Liver (tissue), 9 donors: Measurements from ENCODE around the gene FAM43B. TPM values are rescaled to one million over a fixed set of nuclear protein-coding genes. Genes with fewer than 3 reads are reported as not detected.

Experiments used
- DNase-seq: peaks from one replicate; pipeline ENCODE4 v3.0.0-alpha.2; 2017; ENCODE audit warnings: low spot score
- H3K27ac ChIP-seq, 2 donors: one replicate each; pipeline ENCODE4 v1.7.0; 2013; ENCODE audit warnings: inconsistent platforms in 2 of 2, low read length in 2 of 2, control low read depth in 1 of 2, low read depth in 1 of 2, mild to moderate bottlenecking in 1 of 2
- H3K27me3 ChIP-seq, 4 donors: one replicate each; pipeline versions ENCODE4 v1.6.1 to v1.7.0; 2013; ENCODE audit warnings: low read length in 3 of 4, inconsistent platforms in 1 of 4, mild to moderate bottlenecking in 1 of 4, moderate library complexity in 1 of 4; ENCODE audit not compliant: control insufficient read depth in 4 of 4, insufficient read depth in 4 of 4
- H3K36me3 ChIP-seq, 4 donors: one replicate each; pipeline versions ENCODE4 v1.6.1 to v1.7.0; 2013; ENCODE audit warnings: low read length in 3 of 4, mild to moderate bottlenecking in 3 of 4, low read depth in 1 of 4, moderate library complexity in 1 of 4; ENCODE audit not compliant: control insufficient read depth in 4 of 4, insufficient read depth in 3 of 4
- H3K4me1 ChIP-seq, 4 donors: one replicate each; pipeline versions ENCODE4 v1.6.1 to v1.7.0; 2013; ENCODE audit warnings: low read length in 3 of 4, mild to moderate bottlenecking in 3 of 4, moderate library complexity in 1 of 4; ENCODE audit not compliant: control insufficient read depth in 4 of 4, insufficient read depth in 4 of 4
- H3K4me3 ChIP-seq, 3 donors: one replicate each; pipeline versions ENCODE4 v1.6.1 to v1.7.0; 2013; ENCODE audit warnings: low read length in 3 of 3, control low read depth in 1 of 3, low read depth in 1 of 3, mild to moderate bottlenecking in 1 of 3
- H3K9ac ChIP-seq, 2 donors: one replicate each; pipeline ENCODE4 v1.7.0; 2013; ENCODE audit warnings: low read length in 2 of 2, mild to moderate bottlenecking in 2 of 2, moderate library complexity in 2 of 2, control low read depth in 1 of 2, low read depth in 1 of 2
- H3K9me3 ChIP-seq, 4 donors: one replicate each; pipeline versions ENCODE4 v1.6.1 to v1.7.0; 2013; ENCODE audit warnings: low read length in 3 of 4; ENCODE audit not compliant: control insufficient read depth in 4 of 4
- EGR1 ChIP-seq, 2 donors: IDR thresholded peaks; 2 replicates each; pipeline ENCODE4 v1.6.1; 2016 to 2018; ENCODE audit warnings: antibody characterized with exemption in 2 of 2, low read depth in 2 of 2
- FOXA1 ChIP-seq: IDR thresholded peaks from 2 replicates; pipeline ENCODE4 v1.6.1; 2016; ENCODE audit warnings: antibody characterized with exemption
- FOXA2 ChIP-seq: IDR thresholded peaks from 2 replicates; pipeline ENCODE4 v1.6.1; 2016; ENCODE audit warnings: antibody characterized with exemption
- GABPA ChIP-seq, 2 donors: IDR thresholded peaks in 1 of 2; conservative IDR thresholded peaks in 1 of 2; 2 replicates each; pipeline ENCODE4 v1.6.1; 2016; ENCODE audit warnings: antibody characterized with exemption in 2 of 2, mild to moderate bottlenecking in 1 of 2, moderate library complexity in 1 of 2
- HNF4A ChIP-seq, 2 donors: conservative IDR thresholded peaks; 2 replicates each; pipeline ENCODE4 v1.6.1; 2016; ENCODE audit warnings: antibody characterized with exemption in 2 of 2, mild to moderate bottlenecking in 2 of 2
- HNF4G ChIP-seq: IDR thresholded peaks from 2 replicates; pipeline ENCODE4 v1.6.1; 2016; ENCODE audit warnings: antibody characterized with exemption
- JUND ChIP-seq, 2 donors: IDR thresholded peaks; 2 replicates each; pipeline ENCODE4 v1.6.1; 2016; ENCODE audit warnings: antibody characterized with exemption in 2 of 2
- NR2F2 ChIP-seq: IDR thresholded peaks from 2 replicates; pipeline ENCODE4 v1.6.1; 2016; ENCODE audit warnings: antibody characterized with exemption
- RAD21 ChIP-seq, 2 donors: IDR thresholded peaks; 2 replicates each; pipeline ENCODE4 v1.6.1; 2016; ENCODE audit warnings: antibody characterized with exemption in 2 of 2, mild to moderate bottlenecking in 2 of 2
- REST ChIP-seq: IDR thresholded peaks from 2 replicates; pipeline ENCODE4 v1.6.1; 2016; ENCODE audit warnings: antibody characterized with exemption, mild to moderate bottlenecking
- RXRA ChIP-seq, 2 donors: IDR thresholded peaks; 2 replicates each; pipeline ENCODE4 v1.6.1; 2017 to 2018; ENCODE audit warnings: antibody characterized with exemption in 2 of 2, mild to moderate bottlenecking in 1 of 2
- SP1 ChIP-seq: IDR thresholded peaks from 2 replicates; pipeline ENCODE4 v1.6.1; 2018; ENCODE audit warnings: antibody characterized with exemption, mild to moderate bottlenecking
- TAF1 ChIP-seq: conservative IDR thresholded peaks from 2 replicates; pipeline ENCODE4 v1.6.1; 2016; ENCODE audit warnings: antibody characterized with exemption, mild to moderate bottlenecking
- YY1 ChIP-seq: IDR thresholded peaks from 2 replicates; pipeline ENCODE4 v1.6.1; 2016; ENCODE audit warnings: antibody characterized with exemption, mild to moderate bottlenecking
- ZBTB33 ChIP-seq: IDR thresholded peaks from 2 replicates; pipeline ENCODE4 v1.6.1; 2016; ENCODE audit warnings: antibody characterized with exemption
- WGBS: extraction: QIAGEN DNeasy Blood & Tissue Kit; methylation state at CpG from one replicate; pipeline ENCODE4 v1.1.7; 2013; 5-methylcytosine and 5-hydroxymethylcytosine counted together
- polyA plus RNA-seq, 2 donors: library from polyadenylated mRNA; stranded (reverse) in 1 of 2; unstranded in 1 of 2; fragments of 200-250 nt in 1 of 2; fragments of >200 nt in 1 of 2; fragmentation: Nextera tagmentation in 1 of 2; extraction: Ambion mirVana in 1 of 2; gene quantifications; one replicate each; pipeline versions ENCODE4 v1.2.1 to v1.2.3, GENCODE V29; 2013 to 2015
- total RNA-seq, 2 donors: library from RNA; depleted of rRNA; stranded (reverse); fragments of >200 nt; gene quantifications; one replicate each; pipeline ENCODE4 v1.2.3, GENCODE V29; 2014
- TF ChIP-seq, protein P1 (sequence below): IDR thresholded peaks from 2 replicates; pipeline ENCODE4 v1.6.1; 2016; ENCODE audit warnings: antibody characterized with exemption
- TF ChIP-seq, protein P2 (sequence below): fragments of 150-350 bp; IDR thresholded peaks from 2 replicates; pipeline ENCODE4 v1.5.1; 2017; ENCODE audit warnings: improper control_type of control experiment, low read depth, low read length; ENCODE audit not compliant: missing input control
- TF ChIP-seq, protein P3 (sequence below): IDR thresholded peaks from 2 replicates; pipeline ENCODE4 v1.6.1; 2016; ENCODE audit warnings: antibody characterized with exemption
- donor health status: healthy.
- donor health status: healthy.
- donor health status: healthy.
- donor health status: healthy.
- donor health status: healthy.

Gene FAM43B
- total and polyA plus RNA-seq, 4 donors = 0.06 to 0.09 (median 0.07) TPM

DNA sequence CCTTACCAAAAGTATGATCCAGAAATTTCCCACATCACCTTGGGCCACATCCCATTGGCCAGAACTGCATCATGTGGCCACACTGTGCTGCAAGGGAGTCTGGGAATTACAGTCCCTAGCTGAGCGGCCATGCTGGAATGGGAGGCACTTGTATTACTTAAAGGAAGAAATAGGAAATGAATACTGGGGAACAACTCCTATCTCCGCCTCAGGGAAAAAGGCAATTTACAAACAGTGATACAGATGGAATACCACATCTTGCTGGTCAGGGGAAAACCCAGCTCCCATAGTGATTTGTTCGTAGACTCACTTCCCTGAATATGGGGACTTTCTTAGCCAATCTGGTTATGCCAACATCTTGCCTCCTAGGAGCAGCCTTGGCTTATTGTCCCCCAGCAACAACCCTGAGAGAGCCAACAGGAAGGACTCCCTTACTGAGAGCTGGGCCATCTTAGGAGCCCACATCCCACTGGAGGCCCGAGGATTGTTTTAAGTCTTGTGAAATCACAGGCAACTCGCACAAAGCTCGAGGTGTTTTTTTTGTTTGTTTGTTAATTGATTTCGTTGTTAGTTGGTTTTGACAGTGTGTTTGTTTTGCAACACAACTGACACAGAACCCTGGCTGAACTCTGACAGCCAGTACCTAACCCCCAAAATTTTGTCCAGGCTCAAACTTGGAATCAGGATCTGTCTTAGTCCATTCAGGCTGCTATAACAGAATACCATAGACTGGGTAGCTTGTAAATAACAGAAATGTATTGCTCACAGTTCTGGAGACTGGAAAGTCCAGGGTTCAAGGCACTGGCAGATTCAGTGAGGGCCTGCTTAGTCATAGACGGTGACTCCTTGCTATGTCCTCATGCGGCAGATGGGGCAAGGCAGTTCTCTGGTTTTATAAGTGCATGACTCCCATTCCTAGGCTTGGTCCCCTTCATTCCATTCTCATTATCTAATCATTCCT, 51.4 kb downstream of the FAM43B start:
- no peak for DNase-seq
- Histone ChIP-seq H3K27me3 (no peaks in the 10 kb centered on the region), H3K4me1 (peaks cover 14 to 46% (median 27%) of the 10 kb centered on the region in 4 donors), H3K9ac (no peak overlapping the region), H3K36me3 (peaks cover 0 to 1% (median under 1%) of the 10 kb centered on the region in 4 donors), H3K27ac (peak overlapping the region; percentile 56 to 92), H3K9me3 (no peaks in the 10 kb centered on the region), H3K4me3 (no peak overlapping the region)
- TF ChIP-seq SP1 (peak; percentile 70), NR2F2 (no peak), HNF4A (conservative IDR thresholded peaks at IDR 0.05) (peak; percentile 68 to 69), HNF4G (peak; percentile 33), REST (no peak), RXRA (IDR thresholded peaks at IDR 0.05) (peak; percentile 81 to 88), FOXA2 (no peak), JUND (IDR thresholded peaks at IDR 0.05) (no peak), YY1 (peak; percentile 44), ZBTB33 (peak; percentile 20), TAF1 (no peak), EGR1 (IDR thresholded peaks at IDR 0.05; ENCODE audit: low read depth in 2 of 2) (peak in 1 of 2 donors; percentile 24), GABPA (IDR thresholded peaks at IDR 0.05 in 1 of 2, conservative IDR thresholded peaks at IDR 0.05 in 1 of 2) (no peak), RAD21 (IDR thresholded peaks at IDR 0.05) (no peak), FOXA1 (no peak)
- TF ChIP-seq, protein P1, sequence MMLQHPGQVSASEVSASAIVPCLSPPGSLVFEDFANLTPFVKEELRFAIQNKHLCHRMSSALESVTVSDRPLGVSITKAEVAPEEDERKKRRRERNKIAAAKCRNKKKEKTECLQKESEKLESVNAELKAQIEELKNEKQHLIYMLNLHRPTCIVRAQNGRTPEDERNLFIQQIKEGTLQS = no peak
- TF ChIP-seq, protein P2, sequence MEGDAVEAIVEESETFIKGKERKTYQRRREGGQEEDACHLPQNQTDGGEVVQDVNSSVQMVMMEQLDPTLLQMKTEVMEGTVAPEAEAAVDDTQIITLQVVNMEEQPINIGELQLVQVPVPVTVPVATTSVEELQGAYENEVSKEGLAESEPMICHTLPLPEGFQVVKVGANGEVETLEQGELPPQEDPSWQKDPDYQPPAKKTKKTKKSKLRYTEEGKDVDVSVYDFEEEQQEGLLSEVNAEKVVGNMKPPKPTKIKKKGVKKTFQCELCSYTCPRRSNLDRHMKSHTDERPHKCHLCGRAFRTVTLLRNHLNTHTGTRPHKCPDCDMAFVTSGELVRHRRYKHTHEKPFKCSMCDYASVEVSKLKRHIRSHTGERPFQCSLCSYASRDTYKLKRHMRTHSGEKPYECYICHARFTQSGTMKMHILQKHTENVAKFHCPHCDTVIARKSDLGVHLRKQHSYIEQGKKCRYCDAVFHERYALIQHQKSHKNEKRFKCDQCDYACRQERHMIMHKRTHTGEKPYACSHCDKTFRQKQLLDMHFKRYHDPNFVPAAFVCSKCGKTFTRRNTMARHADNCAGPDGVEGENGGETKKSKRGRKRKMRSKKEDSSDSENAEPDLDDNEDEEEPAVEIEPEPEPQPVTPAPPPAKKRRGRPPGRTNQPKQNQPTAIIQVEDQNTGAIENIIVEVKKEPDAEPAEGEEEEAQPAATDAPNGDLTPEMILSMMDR = no peak
- TF ChIP-seq, protein P3, sequence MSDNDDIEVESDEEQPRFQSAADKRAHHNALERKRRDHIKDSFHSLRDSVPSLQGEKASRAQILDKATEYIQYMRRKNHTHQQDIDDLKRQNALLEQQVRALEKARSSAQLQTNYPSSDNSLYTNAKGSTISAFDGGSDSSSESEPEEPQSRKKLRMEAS = peak; percentile 35
- WGBS = 54% methylated on average over 9 of the region's 9 CpGs

Other genes with a start within 250 kb of the FAM43B start
- 10 to 100 TPM; 12.3 to 13.0 TPM for gene CAMK2N1, start 66.4 kb upstream of the FAM43B start, total RNA-seq
- gene CAMK2N1, start 66.4 kb upstream of the FAM43B start, polyA plus RNA-seq = 10 to 100 TPM; 14.9 to 15.1 TPM
- 10 to 100 TPM in 1 of 2 donors, 1 to 10 TPM in 1; 9.5 to 17.1 TPM for gene MUL1, start 44.4 kb upstream of the FAM43B start, total RNA-seq
- gene MUL1, start 44.4 kb upstream of the FAM43B start, polyA plus RNA-seq = 10 to 100 TPM; 16.6 to 19.4 TPM
- 1 to 10 TPM in 1 of 2 donors, under 1 TPM in 1; 0.42 to 8.1 TPM for gene CDA, start 36.5 kb downstream of the FAM43B start, total RNA-seq
- 10 to 100 TPM; 25.6 to 38.9 TPM for gene CDA, start 36.5 kb downstream of the FAM43B start, polyA plus RNA-seq
- gene PINK1, start 80.9 kb downstream of the FAM43B start, total RNA-seq = 10 to 100 TPM; 55.9 to 68.5 TPM
- 100 to 1,000 TPM in 1 of 2 donors, 10 to 100 TPM in 1; 52.7 to 118 TPM for gene PINK1, start 80.9 kb downstream of the FAM43B start, polyA plus RNA-seq
- 100 to 1,000 TPM; 152 to 176 TPM for gene DDOST, start 108.8 kb downstream of the FAM43B start, total RNA-seq
- gene DDOST, start 108.8 kb downstream of the FAM43B start, polyA plus RNA-seq = 100 to 1,000 TPM in 1 of 2 donors, 10 to 100 TPM in 1; 70.2 to 193 TPM
- gene KIF17, start 165.4 kb downstream of the FAM43B start, total RNA-seq = 1 to 10 TPM; 1.7 to 2.7 TPM
- gene KIF17, start 165.4 kb downstream of the FAM43B start, polyA plus RNA-seq = 1 to 10 TPM; 1.0 to 2.4 TPM
- under 1 TPM in 1 of 2 donors, not detected in 1; 0.05 TPM for gene SH2D5, start 180.1 kb downstream of the FAM43B start, total RNA-seq
- gene SH2D5, start 180.1 kb downstream of the FAM43B start, polyA plus RNA-seq = not detected
- gene HP1BP3, start 234.7 kb downstream of the FAM43B start, total RNA-seq = 100 to 1,000 TPM; 104 to 115 TPM
- gene HP1BP3, start 234.7 kb downstream of the FAM43B start, polyA plus RNA-seq = 10 to 100 TPM; 34.8 to 41.0 TPM